ENCODE data around the gene PIEZO2.

The PIEZO2 gene

DNA sequence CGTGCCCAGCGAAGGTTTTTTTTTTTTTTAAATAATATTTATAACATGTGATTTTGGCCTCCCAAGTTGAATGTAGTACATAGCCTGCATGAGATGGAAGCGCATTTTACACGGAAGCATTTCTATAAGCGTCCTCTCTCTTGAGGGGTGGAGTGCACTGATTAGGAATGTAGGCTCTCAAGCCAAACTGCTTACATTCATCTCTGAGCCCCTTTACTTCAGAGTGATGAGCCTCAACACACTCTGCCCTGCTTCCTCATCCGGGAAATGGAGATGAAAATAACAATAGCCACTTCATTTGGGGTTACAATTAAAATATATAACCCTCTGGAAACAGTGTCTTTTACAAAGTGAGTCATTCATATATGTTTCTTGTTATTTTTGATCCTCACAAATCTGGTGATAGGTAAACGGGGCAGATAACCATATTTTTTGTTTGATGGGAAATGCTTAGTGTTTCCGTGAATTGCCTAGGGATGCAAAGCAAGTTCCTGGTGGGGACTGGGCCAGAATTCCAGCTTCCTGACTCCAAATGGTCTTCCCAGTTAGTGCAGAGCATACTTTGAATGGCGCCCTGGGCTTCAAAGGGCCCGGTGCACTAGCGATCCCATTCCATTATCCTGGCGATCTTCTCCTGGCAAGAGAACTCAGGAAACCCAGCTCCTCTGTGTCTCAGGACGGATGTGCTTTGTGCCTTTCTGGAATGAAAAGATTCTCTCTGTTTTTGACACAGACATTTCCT lies 124.3 kb downstream of the PIEZO2 start:
- no peak for DNase-seq

DNA sequence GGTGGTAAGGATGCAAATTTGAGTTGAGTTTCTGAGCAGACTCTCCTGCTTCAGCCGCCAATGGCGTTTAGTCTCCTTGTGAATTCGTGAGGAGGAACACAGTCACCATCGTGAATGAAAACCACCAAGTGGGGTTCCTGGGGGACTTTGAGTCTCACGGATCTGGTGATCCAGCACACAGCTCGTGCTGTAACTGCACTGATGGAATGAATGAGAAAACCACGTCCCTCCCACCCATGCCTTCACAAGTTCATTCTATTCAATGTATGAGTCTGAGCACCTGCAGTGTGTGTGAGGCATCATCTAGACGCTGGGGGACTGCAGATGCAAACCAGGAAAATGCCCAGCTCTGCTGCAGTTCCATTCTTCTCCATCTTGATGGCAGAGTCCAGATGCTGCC lies 127.9 kb downstream of the PIEZO2 start:
- no peak for DNase-seq

DNA sequence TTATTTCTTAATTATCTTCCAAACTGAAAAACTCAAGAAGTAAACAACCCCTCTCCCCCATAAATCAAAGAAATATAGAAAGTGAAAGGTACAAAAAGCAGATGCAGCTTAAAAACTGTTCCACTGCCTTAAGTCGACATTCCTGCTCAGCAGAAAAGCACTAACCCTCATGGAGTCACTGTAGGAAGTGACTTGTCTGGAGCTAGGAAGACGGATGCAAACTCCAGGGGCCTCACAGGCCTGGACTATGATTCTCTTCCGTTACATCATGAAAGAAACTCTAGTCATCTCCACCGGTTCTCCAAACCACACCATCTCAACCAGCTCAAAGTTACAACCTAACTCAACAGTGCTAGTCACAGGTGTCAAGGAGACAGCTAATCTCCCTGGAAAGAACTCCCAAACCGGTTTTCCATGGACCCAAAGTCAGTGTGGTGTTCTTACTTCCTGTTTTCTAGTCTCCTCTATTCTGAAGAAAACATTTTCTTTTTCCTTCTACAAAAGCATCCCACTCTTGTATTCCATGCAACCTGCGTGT lies 128.4 kb downstream of the PIEZO2 start:
- no peak for DNase-seq

DNA sequence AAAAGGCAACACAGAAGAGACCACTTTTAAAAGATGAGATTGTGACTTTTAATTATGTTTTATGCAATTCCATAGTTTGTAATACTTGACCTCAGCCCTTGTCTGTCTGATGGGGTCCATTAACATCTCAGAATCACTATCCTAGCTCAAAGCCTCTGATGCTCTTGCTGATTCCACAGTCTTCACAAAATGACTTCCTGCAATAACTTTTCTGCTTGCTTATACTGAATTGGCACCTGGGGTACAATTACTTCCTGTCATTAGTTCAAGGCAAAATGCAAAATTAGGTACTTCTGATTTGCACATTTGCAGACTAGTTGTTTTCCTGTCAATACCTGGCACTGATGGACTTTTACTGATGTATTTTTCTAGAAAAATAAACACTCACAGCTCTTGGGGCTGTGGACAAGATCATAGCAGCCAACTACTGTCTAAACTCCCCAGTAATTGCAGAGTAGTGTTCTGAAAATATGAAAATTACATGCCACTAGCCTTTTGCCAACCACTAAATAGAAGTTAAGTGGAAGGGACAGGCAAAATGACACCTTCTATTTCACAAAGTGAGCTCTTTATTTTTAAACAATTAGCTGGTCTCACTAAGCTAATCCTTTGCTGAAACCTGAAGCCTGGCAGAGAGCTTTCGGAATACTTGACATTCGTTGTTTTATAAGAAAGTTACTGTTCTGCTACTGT lies 129.1 kb downstream of the PIEZO2 start:
- no peak for DNase-seq

DNA sequence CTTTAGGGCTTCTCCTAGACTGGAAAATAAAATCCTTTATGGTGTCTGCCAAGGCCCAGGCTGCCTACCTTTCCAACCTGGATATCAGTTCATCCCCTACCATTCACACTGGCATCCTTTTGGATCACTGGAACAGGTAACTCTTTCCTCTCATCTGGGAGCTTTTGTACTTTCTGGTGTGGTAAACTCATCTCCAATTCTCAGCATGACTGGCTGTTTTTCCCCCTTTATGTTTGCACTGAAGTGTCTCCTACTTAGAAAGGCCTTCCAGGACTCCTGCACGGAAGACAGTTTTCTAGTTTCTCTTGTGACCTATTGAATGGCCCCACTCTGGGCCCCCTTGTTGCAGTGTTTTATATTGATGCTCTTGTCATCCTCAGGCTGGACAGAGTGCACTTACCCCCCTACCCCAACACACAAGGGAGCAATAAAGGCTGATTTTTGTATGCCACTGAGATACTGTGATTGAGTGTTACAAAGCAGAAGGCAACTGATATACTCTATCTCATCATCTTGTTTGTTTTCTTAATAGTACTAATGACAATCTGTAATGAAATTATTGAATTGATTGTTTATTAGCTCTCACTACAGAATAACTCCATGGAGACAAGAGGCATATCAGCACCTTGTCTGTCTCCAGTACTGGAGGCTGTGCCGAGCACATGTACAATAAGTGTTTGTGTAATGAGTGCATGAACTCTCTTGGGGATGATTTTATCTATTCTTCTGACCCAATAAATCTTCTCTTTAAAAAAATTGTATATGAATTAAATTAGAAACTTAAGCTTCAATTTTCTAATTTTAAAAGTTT lies 129.9 kb downstream of the PIEZO2 start:
- no peak for DNase-seq

DNA sequence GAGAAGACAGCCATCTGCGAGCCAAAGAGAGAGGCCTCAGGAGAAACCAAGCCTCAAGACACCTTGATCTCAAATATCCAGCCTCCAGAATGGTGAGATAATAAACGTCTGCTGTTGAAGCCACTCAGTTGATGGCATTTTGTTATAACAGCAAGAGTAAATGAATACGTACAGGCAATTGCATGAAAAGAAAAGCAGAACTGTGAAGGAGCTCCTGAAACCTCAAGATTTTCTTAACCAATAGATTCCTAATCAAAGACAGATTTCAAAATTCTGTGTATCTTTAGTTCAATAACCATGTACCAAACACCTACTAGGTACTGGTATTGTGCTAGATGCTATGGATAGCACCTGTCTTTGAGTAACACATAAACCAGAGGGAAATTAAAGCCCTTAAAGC lies 139.5 kb downstream of the PIEZO2 start:
- DNase-seq = no peak

DNA sequence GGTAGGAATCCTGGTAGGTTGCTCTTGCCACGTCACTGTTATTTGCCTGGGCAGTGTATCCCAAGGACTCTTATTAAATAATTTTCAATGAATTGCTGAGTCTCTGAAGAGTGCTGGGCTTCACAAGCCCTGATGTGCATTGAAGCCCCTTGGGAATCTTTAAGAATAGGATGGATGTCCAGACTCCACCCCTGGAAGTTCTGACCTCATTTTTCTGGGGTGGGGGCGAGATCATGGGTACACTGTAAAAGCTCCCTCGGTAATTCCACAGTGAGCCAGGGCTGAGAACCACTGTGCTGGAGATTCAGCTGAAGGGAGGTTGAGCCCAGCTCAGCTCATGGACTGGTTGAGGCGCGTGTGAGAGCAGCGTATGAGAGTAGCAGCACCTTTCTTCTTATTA lies 140.2 kb downstream of the PIEZO2 start:
- DNase-seq = no peak

DNA sequence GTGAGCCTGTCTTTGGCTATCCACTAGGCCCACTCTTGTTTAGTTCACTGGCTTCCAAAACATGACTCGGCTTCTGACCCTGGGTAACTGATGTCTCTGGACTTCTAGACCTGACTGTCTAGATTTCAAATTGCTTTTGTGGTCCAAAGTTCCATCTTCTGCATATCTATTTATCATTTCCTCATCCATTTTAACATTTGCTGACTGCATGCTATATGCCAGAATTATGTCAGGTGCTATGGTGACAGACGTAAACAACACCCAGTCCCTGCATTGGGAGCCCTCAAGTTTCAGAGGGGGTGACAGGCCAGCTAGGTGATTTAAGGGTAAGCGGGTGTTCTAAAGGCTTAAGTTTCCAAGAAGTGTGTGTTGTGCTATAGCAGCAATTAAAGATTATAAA lies 140.9 kb downstream of the PIEZO2 start:
- no peak for DNase-seq

DNA sequence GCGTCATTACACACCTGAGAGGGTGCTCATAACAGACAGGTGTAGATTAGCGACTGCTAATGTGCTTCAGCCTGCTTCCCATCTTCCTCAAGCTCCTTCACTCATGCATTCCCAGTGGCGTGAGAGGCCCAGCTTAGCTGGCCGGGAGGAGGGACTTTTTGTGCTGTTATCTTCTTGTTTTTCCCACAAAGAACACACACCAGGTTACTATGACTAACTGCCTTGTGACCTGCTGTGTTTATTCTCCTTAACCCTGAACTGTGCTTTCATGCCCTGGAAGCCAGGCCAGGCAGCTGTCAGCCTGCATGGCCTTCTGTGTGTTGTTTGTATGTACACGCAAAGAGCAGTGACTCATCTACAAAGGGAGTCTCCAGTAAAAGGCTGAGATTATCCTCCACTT lies 143.8 kb downstream of the PIEZO2 start:
- no peak for DNase-seq

DNA sequence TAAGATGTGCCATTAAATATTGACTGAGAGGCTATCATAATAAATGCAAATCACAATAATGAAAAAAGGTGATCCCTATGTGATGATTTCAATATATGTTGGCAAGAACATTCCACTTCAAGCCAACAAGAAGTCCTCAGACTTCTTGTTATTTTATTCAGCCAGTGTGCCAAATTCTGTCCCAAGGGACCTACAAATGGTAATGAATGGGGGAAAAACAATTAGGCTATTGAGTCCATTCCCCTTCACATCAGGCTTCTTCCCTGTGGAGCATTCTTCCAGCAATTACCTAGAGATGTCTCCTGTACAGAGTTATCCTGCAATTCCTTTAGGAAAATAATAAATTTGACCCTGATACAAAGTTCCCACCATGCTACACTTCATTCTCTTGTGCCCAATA lies 144.4 kb downstream of the PIEZO2 start:
- no peak for DNase-seq

DNA sequence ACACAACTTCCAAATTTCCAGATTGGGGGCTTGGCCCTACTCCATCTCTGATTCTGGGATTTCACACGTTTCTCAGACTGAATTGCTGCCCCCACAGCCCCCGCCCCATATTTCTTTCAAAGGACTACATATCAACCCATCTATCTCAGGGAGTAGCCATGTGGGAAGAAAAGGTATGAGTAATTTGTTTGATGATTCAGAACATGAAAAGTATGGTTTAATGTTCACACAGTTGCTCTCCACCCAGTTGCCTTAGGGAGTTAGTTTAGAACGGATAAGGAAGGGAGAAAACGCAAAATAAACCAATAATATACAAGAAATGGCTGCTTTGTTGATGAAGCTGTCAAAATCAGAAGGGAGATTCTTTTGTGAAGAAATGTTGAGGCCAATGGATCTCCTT lies 145.1 kb downstream of the PIEZO2 start:
- DNase-seq = no peak

DNA sequence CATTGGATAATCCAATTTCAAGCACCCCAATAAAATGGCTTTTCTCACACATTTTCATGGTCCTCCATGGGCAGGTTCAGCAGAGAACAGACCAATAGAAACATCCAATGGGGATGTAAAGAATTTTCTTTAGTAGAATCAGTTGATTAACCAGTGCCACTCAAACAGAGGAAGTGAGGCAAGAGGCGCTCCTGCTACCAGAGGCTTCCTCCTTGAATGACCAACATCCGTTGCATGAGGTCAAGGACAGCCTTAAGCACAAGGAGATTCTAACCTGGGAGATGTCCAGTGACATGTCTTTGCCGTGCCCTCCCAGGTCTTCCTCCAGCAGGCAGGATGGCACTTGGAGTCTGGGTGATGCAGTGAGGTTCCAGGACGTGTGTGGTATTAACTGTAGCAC lies 146.6 kb downstream of the PIEZO2 start:
- DNase-seq = no peak

DNA sequence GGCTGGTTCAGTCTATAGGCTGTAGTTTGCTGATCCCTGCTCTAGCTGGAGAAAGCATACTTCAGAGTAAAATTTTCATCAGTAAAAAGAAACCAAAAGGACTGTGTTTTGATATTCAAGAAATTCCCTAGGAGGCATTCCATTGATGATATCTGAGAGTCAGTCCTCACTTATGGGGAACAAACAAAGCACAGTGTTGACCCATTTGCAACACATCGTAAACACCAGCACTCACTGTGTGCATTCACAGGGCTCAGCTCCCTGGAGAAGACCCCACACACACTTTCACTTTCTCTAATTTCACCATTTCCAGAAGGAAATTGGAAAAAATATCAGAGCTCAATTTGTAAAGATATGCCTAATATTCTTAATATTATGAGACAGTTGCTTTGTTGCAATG lies 147.1 kb downstream of the PIEZO2 start:
- DNase-seq = no peak

DNA sequence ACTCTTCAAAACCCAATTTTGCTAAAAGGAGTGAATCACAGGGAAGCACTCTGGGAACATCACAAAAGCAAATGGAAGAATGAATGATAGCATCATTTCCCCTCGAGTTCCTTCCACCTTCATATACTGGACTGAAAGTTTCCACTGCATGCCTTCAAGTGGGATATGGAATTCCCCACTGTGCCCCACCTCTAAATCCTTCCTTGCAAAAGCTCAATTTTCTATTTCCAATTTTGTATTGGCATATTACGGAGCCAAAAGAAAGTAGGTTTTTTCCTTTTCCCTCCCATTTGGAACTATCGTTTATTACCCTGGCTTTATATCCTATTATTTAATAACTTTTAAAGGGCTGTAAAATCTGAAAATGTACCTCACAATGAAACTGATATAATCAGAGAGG lies 149.3 kb downstream of the PIEZO2 start:
- no peak for DNase-seq

DNA sequence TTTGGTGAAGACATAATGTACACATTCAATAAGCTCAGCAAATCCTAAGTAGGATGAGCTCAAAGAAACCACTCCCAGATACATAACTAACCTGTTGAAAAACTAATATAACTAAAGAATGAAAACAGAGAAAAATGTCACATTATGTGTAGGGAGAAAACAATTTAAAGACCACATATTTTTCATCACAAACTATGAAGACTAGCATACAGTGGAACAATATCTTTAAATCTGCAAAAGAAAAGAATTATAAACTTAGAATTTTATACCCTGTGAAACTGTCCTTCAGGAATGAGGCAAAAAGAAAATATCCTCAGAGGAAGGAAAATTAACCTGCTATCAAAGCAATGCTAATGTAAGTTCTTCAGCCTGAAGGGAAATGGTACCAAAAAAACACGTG lies 151.5 kb downstream of the PIEZO2 start:
- no peak for DNase-seq

DNA sequence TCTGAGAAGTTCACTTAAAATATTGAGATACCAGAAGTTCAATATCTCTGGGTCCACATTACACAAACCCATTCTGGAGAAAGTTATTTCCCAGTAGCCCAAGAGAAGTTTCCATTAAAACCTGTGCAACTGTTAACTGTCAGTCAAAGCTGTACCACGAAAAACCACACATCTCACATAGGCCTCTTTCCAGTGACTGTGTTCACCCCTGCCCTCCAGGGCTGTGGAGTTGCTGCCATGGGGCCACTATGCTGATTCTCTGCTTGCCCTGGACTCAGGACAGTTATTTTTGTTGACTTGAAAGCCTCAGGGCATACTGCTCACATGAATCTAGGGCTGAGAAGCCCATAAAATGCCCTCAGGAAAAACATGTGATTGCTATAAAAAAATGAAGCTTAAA lies 153.8 kb downstream of the PIEZO2 start:
- no peak for DNase-seq

DNA sequence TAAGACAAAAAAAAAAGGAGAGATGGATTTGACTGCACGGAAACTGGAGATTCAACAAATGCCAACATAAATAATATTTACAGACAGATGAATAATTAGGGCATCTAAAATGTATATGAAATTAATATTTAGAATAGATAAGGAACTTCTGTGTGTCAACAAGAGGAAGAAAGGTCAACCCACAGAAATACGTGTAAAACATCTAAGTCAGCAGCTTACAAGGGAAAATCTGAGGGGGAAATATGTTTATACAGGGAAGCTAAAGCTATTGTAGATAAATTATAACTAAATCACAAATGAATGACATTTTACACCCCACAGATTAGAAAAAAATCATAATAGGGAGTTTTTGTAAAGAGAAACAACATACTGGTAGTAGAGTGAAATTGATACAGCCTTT lies 159.9 kb downstream of the PIEZO2 start:
- no peak for DNase-seq

DNA sequence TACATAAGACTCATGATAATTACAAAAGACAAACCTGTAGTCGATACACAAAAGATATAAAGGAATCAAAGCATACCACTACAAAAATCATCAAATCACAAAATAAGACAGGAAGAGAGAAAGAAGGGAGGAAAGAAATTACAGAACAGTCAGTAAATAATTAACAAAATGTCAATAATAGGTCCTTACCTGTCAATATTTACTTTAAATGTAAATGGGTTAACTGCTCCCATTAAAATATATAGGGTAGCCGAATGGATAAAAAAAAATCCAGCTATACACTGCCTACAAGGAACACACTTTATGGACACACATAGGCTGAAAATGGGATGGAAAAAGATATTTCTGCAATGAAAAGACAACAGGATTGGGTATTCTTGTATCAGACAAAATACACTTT lies 163.7 kb downstream of the PIEZO2 start:
- DNase-seq = no peak

DNA sequence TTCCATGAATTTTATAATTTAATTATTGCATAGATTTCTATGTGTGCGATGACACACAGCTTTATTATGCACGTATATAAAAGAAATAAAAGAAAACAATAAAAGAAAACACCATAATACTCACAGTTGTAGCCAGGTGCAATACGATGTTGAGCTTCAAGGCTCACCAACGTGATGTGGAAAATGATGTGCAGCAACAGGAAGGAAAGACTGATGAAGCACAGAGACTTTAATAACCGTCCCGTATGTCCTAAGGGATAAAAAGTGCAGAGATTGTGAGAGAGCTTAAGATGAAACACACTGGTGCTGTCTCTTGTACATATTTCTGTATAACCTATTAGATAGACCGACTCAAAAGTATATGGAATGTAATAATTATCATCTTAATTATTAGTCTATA lies 170.0 kb downstream of the PIEZO2 start:
- no peak for DNase-seq

DNA sequence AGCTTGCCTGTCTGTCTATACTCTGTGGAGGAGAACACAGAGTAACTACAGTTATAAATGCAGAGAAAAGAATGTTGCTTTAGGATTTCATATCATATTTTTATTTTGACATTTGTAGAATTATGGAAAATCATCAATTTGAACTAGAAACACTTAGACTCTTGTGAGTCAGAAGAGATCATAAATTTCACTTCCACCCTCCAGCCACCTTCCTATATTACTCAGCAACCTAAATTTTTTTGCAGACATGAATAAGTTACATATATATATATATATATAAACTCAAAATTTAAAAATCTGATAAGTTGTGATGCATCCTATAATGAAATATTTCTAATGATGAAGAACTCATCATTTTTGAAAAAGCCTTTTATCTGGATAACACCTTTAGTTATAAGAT lies 172.3 kb downstream of the PIEZO2 start:
- no peak for DNase-seq

DNA sequence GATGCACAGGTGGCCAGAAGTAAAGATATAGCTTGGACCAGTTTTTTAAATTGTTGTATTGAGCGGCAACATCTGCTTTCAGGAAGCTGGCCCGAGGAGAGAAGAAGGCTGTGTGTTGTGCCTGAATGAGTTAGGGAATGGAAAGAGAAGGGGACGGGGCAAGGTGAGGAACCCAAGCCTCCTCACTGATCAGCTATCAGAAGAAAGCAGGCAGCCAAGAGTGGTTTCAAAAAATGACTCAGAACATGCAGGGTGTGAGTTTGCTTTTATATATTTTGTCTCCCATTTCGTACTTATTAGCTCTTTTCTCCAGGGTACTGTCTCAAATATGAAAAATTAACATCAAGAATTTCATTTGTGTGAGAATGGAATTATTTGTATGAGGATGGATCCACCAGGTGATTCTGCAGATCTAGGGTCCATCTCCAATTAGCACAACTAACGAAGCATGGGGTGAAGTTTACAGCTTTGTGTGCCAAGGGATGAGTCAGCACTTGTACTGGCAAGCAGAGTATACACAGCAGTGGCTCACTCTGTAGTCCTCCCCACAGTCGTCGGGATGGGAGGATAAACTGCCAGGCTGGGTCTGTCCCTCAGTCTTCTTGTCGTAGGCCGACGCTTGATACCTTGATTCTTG lies 175.7 kb downstream of the PIEZO2 start:
- DNase-seq = no peak

DNA sequence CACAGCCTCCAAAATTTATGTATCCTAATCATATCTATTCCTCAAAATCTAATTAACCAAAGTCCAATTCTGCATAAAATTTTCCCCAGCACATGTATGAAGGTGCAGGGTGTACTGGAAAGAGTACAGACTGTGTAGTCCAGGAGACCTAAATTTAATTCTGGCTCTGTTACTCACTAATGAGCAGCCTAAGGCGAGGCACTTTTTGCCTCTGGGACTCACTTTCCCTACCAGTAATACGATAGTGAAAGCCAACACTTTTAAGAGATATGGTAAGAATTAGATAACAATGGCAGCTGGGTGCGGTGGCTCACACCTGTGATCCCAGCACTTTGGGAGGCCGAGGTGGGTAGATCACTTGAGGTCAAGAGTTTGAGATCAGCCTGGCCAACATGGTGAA lies 177.7 kb downstream of the PIEZO2 start:
- DNase-seq = no peak

DNA sequence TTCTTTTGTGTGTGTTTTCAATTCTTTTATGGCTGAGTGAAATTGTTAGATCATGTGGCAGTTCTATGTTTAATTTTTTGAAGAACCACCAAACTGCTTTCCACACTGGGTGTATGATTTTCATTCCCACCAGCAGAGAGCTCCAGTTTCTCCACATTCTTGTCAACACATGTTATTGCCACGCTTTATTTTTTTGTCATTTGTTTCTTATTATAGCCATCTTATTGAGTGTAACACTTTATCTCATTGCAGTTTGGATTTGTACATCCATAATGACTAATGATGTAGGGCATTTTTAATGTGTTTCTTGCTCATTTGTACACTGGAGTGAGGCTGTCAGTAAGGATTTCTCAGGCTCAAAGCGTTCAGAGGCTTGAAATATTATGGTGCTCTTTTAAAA lies 184.2 kb downstream of the PIEZO2 start:
- DNase-seq = no peak

Data from NCI-H510A (cell line).